Stimulated activated CD4-positive, alpha-beta T cell treated with anti-CD3 and anti-CD28 coated beads, Interleukin-1b, Interleukin-23, amount 100 ng/mL, for 4 hours (primary cell): Measurements from ENCODE around the gene HSD17B13.
"Not testable (repeated sequence)": the region's sequence is repeated elsewhere in the genome, so short reads cannot be mapped to it uniquely, and the experiment has no call there.

ENCODE experiments used
- DNase-seq, 2 donors: peaks; one replicate each; pipeline ENCODE4 v3.0.0-alpha.2; 2020; ENCODE audit warnings: low read depth in 2 of 2

The HSD17B13 gene, protein sequence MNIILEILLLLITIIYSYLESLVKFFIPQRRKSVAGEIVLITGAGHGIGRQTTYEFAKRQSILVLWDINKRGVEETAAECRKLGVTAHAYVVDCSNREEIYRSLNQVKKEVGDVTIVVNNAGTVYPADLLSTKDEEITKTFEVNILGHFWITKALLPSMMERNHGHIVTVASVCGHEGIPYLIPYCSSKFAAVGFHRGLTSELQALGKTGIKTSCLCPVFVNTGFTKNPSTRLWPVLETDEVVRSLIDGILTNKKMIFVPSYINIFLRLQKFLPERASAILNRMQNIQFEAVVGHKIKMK

DNA sequence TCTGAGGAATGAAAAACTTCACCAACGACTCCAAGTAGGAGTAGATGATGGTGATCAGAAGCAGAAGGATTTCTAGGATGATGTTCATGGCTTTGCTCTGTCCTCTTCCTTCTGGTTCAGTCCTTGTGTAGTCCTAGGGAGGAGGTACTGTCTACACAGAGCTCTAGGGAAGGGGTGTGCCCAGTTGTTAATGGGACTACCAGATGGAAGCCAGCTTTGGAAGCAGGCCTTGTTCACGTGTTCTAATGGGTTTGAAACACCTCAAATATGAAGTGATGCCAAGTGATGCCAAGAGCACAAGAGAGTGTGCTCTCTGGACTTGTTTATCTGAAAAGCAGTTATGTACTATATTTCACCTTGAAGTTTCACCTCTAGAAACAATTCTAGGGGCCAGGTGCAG, at the start of gene HSD17B13:
Gene HSD17B13, minus strand, starts transcription at position 129 of the 400 bp plus-strand sequence. Its CDS starts 41 bp downstream, at position 88.
- DNase-seq: no peak

DNA sequence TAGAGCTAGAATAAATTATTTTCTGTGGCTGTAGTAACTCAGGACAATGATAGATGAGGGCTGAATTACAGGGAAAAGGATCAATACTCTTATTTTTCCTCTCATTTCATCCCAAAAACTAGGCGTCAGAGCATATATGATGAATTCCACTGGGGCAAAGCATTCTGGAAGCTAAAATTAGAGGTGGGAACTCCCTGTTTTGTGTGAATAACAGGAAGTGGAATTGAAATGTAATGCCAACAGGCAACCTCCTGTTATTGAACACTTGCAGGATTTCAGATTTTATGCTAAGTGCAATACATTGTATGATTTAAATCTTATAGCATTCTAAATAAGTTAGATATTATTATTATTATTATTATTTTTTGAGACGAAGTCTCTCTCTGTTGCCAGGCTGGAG, 47.4 kb upstream of the HSD17B13 start:
- no peak for DNase-seq

DNA sequence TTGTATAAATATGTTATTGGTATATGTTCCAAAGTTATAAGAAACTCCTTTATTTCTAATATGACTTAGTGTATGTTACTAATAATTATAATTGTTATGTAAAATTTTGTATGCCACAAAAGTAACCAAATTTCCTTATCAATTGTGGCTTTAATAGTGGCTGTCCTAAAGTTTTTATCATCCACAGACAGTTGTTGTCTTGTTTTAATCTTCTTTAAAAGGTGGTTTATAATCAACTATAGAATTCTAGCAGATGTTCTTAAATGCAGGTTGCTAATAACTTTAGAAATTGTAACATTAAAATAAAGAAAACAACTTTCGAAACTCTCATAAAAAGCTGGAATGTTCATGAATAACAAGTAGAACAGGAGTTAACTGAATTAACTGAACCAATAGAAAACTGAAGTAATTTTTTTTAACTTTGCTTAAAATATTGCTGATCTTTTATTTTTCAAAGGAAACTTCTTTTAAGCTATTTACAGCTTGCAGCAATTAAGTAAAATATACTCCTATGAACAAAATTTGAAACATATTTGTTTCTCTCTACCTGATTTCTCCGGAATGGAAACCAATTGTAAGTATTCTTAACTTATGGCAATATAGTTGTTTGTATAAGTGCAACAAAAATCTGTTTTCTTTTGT, 44.0 kb upstream of the HSD17B13 start:
- DNase-seq: no peak

DNA sequence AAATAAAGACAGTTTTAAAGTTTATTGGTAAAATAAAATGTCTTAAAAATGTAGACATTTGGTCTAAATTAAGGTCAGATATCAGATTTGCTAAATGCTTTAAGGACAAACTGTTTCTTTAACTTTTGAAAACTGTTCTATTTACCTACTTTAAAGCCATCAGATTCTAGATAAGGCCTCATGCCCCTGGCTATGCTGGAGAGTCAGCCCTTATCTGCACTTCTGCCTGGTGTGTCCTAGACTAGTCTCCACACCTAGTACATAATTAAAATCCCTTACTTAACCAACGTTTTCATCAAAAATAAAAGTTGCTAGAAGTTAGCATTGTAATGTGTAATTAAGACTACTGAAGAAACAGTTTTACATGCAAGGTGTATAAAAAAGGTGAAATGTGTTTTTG, 42.7 kb upstream of the HSD17B13 start:
- no peak for DNase-seq

DNA sequence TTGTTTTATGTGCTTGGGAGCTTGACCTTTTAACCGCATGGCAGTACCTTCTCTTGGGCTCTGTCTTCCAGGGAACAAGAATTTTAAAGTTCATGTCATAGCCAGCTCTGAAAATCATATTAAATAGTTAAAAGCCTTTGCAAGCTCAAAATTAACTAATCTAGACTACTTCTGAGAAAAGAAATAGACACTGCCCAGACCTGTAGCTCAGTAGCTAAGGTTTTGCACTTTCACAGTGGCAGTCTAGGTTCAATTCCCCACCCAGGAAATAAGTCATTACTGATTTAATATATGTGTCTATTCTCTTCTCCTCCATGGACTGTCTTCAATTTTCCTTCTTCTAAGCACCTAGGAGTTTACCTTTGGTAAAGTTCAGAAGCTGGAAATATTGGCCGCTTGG, 40.9 kb upstream of the HSD17B13 start:
- DNase-seq: no peak

DNA sequence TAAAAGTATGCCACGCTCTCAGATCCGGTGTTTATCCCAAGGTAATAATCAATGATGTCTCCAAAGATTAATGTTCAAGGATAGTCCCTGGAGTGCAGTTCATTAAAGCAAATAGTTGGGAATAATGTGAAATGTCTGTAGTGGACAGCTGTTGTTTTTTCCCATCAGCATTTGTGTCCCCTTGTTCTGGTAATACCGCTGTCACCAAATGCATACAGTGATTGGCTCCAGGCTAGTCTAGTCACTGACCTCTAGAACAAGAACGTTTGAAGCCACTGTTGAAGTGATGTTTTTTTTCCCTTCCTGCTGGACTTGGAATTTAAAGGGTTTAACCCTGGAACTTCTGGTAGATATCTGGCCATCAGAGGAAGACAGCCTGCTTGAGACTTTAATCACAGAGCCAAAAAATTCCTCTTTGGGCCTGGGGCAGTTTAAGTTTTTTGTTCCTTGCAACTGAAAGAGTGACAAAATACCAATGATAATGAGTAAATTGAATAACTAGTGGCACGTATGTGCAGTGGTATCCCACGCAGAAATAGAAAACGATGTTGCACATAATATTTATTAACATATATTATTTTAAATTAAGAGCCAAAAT, 37.8 kb upstream of the HSD17B13 start:
- no peak for DNase-seq

DNA sequence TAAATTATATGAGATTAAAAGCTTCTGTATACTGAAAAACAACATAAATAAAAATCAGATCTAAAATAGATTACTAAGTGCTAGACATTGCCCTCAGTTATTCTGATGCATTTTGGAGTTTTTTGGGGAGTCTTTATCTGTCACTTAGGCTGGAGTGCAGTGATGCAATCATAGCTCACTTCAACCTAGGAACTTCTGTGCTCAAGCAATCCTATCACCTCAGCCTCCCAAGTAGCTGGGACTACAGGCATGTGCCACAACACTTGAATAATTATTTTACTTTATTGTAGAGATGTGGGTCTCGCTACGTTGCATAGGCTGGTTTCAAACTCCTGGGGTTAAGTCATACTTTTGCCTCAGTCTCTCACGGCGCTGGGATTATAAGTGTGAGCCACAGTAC, 36.6 kb upstream of the HSD17B13 start:
- DNase-seq: no peak

DNA sequence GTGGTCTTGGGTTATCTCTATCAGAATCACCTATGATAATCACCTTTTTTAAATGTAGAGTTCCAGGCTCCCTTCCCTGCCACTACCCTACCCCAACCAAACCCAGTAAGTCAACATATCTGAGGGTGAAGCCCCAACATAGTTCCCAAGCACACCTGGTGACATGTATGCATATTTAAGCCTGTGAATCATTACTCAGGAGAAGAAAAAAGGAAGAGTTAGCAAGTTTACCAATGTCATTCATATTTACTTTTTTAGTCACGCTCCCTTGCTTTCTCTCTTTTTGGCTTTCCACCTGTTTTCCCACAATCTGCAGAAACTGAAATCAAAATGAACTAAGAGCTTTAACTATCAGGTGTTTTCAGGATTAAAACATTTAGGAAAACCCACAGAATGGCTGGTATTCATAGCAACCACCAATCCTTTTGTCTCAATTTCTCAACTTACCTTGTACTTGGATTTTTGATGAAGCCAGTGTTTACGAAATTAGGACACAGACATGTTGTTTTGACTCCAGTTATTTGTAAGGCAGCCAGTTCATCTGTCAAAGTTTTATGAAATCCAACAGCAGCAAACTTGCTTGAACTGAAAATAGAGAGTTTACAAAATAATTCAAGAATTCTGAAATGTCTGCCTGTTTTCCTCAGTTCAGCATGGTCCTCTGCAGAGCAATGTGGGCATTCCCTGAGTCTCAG, 34.3 kb upstream of the HSD17B13 start:
- DNase-seq: no peak

DNA sequence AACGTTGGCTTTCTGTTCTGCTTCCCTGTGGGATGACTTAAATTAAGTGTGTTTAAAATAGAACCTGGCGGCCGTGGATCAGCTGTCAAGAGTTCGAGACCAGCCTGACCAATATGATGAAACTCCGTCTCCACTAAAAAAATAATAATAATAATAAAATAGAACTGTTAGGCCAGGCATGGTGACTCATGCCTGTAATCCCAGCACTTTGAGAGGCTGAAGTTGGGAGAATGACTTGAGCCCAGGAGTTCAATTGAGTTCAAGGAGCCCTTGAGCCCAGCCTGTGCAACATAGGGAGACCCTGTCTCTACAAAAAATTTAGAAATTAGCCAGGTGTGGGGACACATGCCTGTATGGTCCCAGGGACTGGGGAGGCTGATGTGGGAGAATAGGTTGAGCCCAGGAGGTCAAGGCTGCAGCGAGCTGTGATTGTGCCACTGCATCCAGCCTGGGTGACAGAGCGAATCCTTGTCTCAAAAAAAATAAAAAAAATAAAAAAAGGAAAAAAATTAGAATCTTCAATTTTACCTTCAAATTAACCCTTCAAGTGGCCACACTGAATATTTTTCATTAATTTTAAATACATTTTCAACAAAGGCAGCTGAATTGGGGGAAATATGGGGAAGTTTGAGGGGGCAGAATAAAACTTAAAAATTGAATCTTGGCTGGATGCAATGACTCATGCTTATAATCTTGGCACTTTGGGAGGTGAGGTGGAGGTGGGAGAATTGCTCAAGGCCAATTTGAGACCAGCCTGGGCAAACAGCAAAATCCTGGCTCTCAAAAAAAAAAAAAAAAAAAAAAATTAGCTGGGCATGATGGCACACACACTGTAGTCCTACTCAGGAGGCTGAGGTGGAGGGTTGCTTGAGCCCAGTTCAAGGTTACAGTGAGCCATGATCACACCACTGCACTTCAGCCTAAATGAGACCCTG, 31.8 kb upstream of the HSD17B13 start:
- DNase-seq: no peak

DNA sequence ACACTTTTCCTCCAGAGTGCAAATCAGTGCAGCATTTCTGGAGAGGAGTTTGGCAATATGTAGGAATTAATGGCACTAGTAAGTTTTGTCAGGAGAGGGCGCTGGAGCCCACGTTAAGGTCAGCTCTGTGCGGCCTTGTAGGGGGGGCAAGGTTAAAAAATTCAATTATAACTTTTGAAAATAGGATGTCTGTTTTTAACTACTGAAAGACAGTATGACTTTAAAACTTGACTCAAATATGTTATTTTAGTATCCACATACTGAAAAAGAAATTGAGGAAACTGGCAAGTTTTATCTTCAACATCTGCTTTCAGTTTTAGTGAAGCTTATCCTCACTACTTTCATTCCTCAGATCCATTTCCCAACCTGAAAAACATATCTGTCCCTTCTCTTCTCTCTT, 30.9 kb upstream of the HSD17B13 start:
- peak; percentile 1 to 25 for DNase-seq

DNA sequence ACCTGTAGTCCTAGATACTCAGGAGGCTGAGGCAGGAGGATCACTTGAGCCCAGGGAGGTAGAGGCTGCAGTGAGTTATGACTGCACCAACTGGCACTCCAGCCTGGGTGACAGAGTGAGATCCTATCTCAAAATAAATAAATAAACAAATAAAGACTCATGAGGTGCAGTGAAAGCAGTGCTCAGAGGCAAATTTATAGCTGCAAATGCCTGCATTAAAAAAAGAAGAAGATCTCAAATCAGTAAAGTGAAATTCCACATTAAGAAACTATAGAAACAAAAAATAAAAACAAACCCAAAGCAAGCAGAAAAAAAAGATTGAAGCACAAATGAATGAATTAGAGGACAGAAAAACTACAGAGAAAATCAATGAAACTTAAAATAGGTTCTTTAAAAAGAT, 22.5 kb upstream of the HSD17B13 start:
- no peak for DNase-seq

DNA sequence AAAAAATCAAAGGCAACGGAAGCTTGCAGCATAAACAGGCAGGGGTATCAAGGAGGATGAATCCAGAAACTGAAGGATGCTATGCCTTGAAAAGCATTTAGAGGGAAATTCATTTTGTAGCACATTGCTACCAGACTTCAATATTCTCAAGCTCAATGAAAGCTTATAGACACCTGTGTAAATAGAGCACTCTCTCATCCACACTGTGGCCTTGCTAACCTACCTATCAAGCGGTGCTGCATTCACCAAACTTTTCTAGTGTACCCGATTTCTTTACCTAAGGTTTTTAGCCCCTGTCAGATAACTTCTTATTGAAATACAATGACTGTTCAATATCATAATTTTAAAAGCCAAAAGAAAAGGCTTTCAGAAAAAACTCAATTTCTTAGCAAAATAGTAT, 20.2 kb upstream of the HSD17B13 start:
- DNase-seq: no peak

DNA sequence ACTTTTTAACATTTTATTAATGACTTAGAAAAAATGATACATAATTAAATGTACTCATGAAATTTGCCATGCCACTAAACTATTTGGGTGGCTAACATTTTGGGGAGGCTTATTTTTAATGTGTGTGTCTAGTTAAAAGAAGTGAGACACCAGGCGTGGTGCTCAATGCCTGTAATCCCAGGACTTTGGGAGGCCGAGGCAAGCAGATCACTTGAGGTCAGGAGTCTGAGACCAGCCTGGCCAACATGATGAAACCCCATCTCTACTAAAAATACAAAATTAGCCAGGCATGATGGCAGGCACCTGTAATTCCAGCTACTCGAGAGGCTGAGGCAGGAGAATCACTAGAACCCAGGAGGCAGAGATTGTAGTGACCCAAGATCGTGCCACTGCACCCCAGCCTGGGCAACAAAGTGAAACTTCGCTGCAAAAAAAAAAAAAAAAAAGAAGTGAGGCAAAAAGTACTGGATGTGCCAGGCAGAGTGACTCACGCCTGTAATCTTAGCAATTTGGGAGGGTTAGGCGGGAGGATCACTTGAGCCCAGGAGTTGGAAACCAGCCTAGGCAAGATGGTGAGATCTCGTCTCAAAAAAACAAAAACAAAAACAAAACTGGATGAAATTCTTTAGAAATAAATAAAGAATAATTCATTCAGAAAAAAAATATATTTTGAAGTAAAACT, 19.4 kb upstream of the HSD17B13 start:
- DNase-seq: not testable (repeated sequence)

DNA sequence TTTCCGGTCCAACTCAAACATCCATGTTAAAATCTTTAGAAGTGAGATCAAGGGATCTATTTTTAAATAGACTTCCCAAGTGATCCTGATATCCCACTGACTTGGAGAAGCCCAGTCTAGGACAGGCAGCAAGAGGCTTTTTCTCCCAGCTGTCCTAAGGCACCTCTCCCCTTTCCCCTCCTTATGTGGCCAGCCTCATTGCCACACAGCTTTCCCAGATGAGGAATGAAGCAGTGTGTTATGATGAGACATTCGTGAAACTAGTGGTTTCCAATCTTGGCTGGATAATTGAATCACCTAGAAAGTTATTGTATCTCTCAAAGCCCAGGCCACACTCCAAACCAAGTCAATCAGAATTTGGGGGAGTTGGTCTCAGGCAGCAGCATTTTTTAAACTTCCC, 16.8 kb upstream of the HSD17B13 start:
- no peak for DNase-seq

DNA sequence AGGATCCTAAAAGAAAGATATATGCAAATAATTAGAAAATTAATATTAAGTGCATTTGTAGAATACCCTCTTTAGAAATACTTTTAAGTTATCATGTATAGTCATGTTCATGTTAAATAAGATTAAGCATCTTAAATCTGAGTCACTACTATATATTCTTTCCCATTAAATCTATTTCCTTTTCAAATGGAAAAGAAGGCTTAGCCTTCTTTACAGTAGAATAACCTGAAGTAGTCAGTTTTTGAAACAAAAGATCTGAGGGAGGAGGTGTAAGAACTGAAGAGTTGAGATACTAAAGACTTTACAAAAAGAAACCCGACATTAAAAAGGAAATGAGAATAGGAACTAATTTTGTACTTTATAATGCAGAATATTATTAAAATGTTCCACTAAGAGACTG, 14.7 kb upstream of the HSD17B13 start:
- DNase-seq: no peak

DNA sequence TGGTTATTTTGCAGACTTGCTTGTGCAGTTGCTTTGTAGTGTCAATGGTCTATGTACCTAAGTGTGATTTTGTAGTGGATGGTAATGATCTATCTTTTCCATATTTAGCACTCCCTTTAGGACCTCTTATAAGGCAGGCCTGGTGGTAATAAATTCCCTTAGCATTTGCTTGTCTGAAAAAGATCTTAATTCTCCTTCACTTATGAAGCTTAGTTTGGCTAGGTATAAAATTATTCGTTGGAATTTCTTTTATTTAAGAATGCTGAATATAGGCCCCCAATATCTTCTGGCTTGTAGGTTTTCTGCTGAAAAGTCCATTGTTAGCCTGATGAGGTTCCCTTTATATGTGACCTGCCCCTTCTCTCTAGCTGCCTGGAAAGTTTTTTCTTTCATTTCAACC, 10.6 kb upstream of the HSD17B13 start:
- DNase-seq: no peak

DNA sequence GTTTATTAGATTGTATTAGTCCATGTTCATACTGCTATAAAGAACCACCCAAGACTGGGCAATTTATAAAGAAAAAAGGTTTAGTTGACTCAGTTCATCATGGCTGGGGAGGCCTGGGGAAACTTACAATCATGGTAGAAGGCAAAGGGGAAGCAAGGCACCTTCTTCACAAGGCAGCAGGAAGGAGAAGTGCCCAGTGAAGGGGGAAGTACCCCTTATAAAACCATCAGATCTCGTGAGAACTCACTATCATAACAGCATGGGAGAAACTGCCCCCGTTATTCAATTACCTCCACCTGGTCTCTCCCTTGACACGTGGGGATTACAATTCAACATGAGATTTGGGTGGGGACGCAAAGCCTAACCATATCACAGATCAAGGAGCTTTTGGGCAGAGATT, 8.1 kb upstream of the HSD17B13 start:
- no peak for DNase-seq

DNA sequence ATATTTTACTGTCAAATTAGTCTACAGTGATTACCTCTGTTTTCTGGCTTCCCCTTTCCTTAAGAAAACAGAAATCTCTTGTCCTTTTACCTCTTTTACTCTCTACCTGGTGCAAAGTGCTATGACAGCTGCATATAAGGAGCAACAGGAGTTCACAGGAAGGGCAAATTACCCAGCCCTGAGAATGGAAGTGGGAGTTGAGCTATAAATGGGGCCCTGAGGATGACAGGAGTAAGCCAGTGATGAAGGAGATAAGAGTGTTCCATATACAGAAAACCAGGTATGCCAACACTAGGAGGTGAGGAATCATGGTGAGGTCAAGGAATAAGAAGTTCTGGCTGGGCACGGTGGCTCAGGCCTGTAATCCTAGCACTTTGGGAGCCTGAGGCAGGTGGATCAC, 4.5 kb upstream of the HSD17B13 start:
- no peak for DNase-seq

DNA sequence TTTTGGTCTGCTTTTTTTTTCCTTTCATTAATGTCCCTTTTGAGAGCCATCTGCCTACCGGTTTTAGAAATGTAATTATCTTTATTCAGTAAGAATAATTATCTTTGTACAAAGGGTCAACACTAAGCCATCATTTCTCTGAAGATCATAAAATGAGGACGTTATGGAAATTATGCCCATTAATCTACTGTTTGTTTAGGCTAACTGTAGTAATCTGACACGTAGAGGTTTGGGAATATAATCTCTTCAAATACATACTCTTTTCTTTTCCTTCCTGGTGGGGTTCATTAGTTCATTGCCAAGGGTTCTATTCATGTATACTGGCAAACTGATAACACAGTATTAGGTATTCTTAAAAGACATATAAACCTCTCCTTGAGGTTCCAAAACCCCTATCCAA, 3.8 kb upstream of the HSD17B13 start:
- DNase-seq: no peak

DNA sequence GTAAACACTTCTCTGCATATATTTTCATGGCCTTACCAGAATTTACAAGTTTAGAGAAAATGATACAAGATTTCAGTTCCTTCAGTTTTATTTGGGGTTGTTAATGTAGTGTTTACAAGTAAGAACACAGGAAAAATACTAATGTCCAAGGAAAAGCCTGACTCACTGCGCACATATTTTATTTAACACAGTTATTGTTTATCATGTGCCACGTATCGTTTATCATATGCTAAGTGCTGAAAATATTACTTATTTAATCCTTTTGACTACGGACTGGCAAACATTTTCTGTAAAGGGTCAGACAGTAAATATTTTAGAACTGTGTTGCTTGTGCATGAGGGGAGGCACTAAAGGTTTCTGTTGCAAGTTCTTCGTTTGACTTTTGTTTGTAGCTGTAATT, 794 bp downstream of the HSD17B13 start:
- DNase-seq: no peak

DNA sequence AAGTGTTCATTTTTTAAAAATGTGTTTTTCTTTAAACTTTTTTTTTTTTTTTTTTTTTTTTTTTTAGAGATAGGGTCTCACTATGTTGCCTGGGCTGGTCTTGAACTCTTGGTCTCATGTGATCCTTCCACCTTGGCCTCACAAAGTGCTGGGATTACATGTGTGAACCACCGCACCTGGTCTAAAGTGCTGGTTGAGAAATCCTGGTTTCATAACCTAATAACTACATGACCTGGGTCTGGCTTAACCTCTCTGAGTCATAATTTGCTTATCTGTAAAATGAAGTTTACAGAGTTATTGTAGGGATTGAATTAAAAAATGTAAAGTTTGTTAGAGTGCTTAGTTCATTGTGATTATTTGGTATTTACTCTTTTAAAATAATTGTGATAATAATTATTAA, 5.2 kb downstream of the HSD17B13 start:
- no peak for DNase-seq
